Measurements from ENCODE around the gene IFNL1. TPM values are rescaled to one million over a fixed set of nuclear protein-coding genes. Genes with fewer than 3 reads are reported as not detected.
"Not testable (repeated sequence)": the region's sequence is repeated elsewhere in the genome, so short reads cannot be mapped to it uniquely, and the experiment has no call there.

IFNL1 gene
- total RNA-seq, 1 donor from 2014 or later = not detected

GRCh38 chr19:39334444-39334976 is 38.3 kb downstream of the IFNL1 start:
- peaks cover 10% of the 10 kb centered on the region for H3K27me3 Mint-ChIP-seq
- TF ChIP-seq, protein P1, sequence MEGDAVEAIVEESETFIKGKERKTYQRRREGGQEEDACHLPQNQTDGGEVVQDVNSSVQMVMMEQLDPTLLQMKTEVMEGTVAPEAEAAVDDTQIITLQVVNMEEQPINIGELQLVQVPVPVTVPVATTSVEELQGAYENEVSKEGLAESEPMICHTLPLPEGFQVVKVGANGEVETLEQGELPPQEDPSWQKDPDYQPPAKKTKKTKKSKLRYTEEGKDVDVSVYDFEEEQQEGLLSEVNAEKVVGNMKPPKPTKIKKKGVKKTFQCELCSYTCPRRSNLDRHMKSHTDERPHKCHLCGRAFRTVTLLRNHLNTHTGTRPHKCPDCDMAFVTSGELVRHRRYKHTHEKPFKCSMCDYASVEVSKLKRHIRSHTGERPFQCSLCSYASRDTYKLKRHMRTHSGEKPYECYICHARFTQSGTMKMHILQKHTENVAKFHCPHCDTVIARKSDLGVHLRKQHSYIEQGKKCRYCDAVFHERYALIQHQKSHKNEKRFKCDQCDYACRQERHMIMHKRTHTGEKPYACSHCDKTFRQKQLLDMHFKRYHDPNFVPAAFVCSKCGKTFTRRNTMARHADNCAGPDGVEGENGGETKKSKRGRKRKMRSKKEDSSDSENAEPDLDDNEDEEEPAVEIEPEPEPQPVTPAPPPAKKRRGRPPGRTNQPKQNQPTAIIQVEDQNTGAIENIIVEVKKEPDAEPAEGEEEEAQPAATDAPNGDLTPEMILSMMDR (conservative IDR thresholded peaks at IDR 0.05) = no peak
- no peaks in the 10 kb centered on the region for H3K36me3 Mint-ChIP-seq
- no peaks in the 10 kb centered on the region for H3K9me3 Mint-ChIP-seq
- H3K27ac Mint-ChIP-seq = no peak overlapping the region
- DNase-seq (ENCODE audit: extremely low spot score, unreplicated experiment) = no peak
- H3K4me1 Mint-ChIP-seq (ENCODE audit: unreplicated experiment) = no peaks in the 10 kb centered on the region
- H3K4me3 Mint-ChIP-seq = no peak overlapping the region

GRCh38 chr19:39335168-39335548 is 39.0 kb downstream of the IFNL1 start:
- no peaks in the 10 kb centered on the region for H3K9me3 Mint-ChIP-seq
- TF ChIP-seq, protein P1 (conservative IDR thresholded peaks at IDR 0.05) = no peak
- no peaks in the 10 kb centered on the region for H3K36me3 Mint-ChIP-seq
- peaks cover 10% of the 10 kb centered on the region for H3K27me3 Mint-ChIP-seq
- no peak overlapping the region for H3K4me3 Mint-ChIP-seq
- H3K27ac Mint-ChIP-seq = no peak overlapping the region
- DNase-seq (ENCODE audit: extremely low spot score, unreplicated experiment) = no peak
- H3K4me1 Mint-ChIP-seq (ENCODE audit: unreplicated experiment) = no peaks in the 10 kb centered on the region

DNA sequence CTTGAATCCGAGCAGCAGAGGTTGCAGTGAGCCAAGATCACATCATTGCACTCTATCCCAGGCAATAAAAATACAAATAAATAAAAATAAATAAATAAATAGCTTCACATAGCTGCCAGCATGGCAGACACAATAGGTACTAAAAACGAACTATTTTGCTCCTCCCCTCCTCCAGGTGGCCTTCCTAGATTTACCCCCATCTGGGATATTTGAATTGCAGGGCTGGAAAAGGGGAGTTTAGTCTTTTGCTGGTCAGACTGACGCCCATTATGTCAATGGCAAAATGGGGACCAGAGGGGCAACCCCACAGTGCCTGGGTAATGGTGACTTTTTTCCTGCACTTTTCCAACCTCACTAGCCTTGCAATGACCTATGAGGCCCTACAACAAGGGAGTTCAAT is 40.3 kb downstream of the IFNL1 start:
- H3K4me3 Mint-ChIP-seq = no peak overlapping the region
- peaks cover 10% of the 10 kb centered on the region for H3K27me3 Mint-ChIP-seq
- H3K27ac Mint-ChIP-seq = no peak overlapping the region
- H3K36me3 Mint-ChIP-seq = no peaks in the 10 kb centered on the region
- DNase-seq (ENCODE audit: extremely low spot score, unreplicated experiment) = no peak
- no peaks in the 10 kb centered on the region for H3K9me3 Mint-ChIP-seq
- peaks cover 9% of the 10 kb centered on the region for H3K4me1 Mint-ChIP-seq (ENCODE audit: unreplicated experiment)
- TF ChIP-seq, protein P1 (conservative IDR thresholded peaks at IDR 0.05) = no peak

- peaks cover 7% of the 10 kb centered on the region for H3K27me3 Mint-ChIP-seq
- TF ChIP-seq, protein P1 (conservative IDR thresholded peaks at IDR 0.05) = no peak
Measured at GRCh38 chr19:39339674-39340073, 43.5 kb downstream of the IFNL1 start.

DNA sequence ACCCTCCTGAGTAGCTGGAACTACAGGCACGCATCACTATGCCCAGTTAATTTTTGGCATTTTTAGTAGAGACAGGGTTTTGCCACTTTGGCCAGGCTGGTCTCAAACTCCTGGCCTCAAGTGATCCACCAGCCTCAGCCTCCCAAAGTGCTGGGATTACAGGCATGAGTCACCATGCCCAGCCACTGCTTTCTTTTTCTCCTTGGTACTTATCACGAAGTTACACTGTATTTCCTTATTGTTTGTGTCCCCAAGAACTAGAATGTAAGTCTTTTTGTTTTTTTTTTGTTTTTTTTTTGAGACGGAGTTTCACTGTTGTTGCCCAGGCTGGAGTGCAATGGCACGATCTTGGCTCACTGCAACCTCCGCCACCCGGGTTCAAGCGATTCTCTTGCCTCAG is 43.9 kb downstream of the IFNL1 start:
- peak overlapping the region; percentile 96 for H3K4me3 Mint-ChIP-seq
- H3K27ac Mint-ChIP-seq = peak overlapping the region; percentile 43
- DNase-seq (ENCODE audit: extremely low spot score, unreplicated experiment); H3K9me3 Mint-ChIP-seq; H3K27me3 Mint-ChIP-seq; H3K36me3 Mint-ChIP-seq: not testable (repeated sequence)
- H3K4me1 Mint-ChIP-seq (ENCODE audit: unreplicated experiment) = peaks cover 34% of the 10 kb centered on the region

More at GRCh38 chr19:39339674-39340073, 43.5 kb downstream of the IFNL1 start:
- DNase-seq (ENCODE audit: extremely low spot score, unreplicated experiment) = no peak
- Mint-ChIP-seq H3K9me3 (no peaks in the 10 kb centered on the region), H3K27ac (no peak overlapping the region), H3K4me1 (ENCODE audit: unreplicated experiment) (peaks cover 29% of the 10 kb centered on the region), H3K4me3 (peak overlapping the region; percentile 47), H3K36me3 (peaks cover 7% of the 10 kb centered on the region)

- DNase-seq (ENCODE audit: extremely low spot score, unreplicated experiment) = no peak
- Mint-ChIP-seq H3K27me3 (peaks cover 3% of the 10 kb centered on the region), H3K4me1 (ENCODE audit: unreplicated experiment) (peaks cover 44% of the 10 kb centered on the region), H3K4me3 (peak overlapping the region; percentile 96), H3K36me3 (peaks cover 16% of the 10 kb centered on the region), H3K27ac (peak overlapping the region; percentile 94), H3K9me3 (no peaks in the 10 kb centered on the region)
- TF ChIP-seq, protein P1 (conservative IDR thresholded peaks at IDR 0.05) = no peak
Measured at GRCh38 chr19:39341129-39341718, 45.0 kb downstream of the IFNL1 start.

Data from type B pancreatic cell (in vitro differentiated cells).